CD4-positive, alpha-beta T cell treated with Interleukin-2 at 100 ng/mL for 4 hours (primary cell): Measurements from ENCODE around the gene HPCAL1.
A peak's percentile ranks its signal among the peaks of the same experiment; 100 is the strongest.
"Not testable (repeated sequence)": the region's sequence is repeated elsewhere in the genome, so short reads cannot be mapped to it uniquely, and the experiment has no call there.

Source experiments
- DNase-seq: peaks from one replicate; pipeline ENCODE4 v3.0.0-alpha.2; 2020; ENCODE audit warnings: low spot score

HPCAL1 gene

DNA sequence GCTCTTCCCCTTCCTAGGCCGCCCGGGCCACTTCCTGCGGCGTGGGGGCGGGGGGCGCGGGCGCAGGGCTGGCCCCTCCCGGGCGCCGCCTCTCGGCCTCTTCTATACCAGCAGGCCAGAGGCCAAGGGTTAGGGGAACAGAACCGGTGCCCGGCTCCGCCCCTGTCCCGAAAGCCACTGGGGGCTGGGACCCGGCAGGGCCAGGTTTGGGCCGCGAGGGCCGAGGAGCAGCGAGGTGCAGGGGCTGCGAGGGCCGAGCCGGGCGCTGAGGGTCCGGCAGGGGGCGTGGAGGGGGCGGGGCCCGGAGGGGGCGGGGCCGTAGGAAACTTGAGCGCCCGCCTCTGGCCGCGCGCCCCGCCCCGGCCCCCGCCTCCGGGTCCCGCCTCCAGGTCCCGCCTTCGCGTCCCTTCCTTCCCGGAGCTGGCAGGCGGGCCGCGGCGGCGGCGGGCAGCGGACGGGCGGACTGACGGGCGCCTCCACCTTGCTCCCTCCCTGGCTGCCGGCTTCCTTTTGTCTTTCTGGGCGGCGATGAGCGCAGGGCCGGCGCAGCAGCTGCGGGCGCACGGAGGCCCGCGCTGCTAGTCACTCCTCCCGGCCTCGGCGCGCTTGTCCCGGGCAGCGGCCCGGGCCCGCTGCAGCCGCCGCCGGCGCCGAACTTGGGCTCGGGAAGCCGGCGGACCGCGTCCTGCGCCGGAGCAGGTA, at the start of gene HPCAL1:
HPCAL1 (plus strand) TSS at position 426 of the 702 bp plus-strand sequence. CDS start 116,854 bp downstream, outside the sequence.
- peak; percentile 77 for DNase-seq

DNA sequence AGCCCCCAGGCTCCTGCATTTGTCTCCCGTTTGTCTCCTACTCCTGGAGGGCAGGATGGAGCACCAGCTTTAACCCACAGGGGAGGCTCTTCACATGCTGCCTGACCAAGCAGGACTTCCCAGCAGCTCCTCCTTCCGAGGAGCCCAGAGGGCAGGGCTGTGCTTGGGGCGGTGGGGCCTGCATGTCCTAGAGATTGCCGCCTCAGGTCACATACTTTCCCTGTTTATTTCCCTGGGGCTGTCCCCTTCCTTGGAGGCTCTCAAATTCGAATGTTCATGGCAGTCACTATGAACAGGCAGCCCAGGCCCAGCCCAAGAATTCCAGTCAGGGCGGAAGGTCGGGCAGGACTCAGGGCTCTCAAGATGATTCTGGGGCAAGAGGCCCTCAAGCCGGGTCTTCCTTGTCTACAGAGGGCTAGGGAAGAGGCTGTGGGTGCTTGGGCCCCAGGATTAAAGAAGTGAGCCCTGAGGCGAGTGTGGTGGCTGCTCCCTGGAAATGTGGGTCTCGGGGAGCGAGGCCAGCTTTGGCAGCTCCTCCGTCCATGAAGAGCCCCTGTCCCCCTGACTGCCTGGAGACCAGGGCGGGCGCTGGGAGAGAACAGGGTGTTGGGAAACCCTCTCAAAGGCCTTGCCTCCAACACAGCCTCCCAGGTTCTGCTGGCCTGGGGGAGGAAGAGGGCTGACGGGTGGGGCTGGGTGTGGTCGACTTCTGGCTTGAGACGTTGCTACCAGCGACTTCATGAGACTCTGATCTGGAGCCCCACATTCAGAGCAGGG, 48.9 kb upstream of the HPCAL1 start:
- DNase-seq, result no peak

DNA sequence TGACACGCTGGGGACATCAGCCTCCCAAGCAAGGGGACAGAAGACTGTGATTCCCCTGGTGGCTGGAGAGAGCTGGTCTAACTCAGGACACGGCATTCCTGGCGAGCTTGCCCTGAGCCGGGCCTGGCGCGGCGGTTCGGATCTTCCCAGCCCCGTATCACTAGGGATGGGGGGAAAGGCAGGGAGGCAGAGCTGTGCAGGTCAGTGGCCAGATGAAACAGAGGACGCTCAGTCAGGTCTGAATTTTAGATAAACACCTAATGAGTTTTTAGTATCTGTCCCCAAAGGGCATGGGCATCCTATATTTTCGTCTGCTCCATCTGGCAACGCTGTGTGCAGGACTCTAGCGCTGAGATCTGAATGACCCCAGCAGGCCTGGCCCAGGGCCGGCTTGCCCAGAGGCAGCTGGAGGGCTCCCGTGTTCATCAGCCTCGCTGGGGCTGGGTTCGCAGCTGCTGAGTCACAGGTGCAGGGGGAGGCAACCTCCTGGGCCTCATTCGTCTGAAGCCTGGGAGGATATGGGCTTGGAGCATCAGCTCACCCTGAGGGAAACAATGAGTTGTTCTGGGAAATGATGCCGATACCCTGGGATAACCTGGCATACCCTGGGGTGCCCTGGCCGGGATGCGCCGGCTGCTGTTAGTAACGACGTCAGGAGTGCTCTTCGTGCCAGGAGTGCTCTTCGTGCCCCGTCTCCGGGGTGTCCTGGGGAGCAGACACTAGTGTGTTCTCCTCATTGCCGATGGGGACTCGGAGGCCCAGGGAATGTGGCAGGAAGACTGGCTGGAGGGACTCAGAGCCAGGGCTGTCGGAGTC, 48.1 kb upstream of the HPCAL1 start:
- no peak for DNase-seq

DNA sequence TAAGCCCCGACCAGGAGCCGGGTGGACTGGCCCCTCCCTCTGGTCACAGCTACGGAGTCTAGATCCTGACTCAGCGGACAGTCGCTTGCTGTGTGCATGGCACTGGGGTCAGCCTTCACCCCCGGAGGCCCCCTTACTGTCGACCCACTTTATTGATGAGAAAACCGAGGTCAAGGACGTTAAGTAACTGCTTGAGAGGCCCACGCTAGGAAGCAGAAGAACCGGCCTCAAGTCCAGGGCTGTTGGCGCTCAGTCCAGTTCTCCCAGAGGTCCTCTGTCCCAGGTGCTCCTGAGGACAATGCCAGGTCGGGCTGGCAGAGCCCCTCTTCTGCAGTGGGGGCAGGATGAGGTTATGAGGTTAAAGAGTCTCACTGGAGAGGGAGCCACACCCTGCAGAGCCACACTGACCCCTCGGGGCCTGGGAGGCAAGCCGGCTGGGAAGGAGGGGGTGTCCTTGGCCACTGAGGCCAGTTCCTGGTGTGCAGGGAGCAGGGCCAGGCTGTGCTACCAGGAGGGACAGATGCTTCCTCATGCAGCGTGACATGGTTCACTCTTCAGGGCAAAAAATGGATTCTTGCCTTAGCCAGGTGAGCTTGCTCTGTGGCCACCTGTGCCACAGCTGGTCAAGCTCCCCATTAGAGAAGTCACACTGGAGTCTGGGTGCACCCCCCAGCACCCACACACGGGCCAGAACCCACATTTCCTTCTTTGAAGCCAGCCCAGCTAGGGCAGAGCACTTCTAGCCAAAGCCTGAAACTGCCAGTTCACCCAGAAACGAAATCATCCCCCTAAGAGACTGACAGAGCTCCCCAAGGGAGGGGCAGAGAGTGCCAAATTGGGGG, 47.3 kb upstream of the HPCAL1 start:
- DNase-seq, result no peak

DNA sequence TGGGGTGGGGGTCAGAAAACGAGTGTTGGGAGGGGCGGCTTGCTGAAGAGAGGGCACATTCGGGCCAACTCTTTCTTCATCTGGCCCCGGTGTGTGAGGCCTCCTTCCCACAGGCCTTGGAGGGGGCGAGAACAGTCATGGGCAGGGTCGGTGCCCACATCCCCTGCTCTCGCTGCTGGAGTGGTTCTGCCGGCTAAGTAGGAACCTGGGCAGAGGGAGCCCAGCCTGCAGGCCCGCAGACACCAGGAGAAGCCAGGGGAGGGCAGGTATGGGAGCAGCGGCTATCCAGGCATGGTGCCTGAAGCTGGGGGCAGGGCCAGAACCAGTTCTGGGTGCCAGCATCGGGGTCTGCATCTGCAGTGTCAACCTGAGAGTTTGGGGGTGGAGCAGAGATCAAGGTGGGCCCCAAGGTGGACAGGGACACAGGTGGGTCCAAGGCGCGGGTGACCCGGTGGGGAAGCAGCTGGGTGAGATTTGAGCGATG, 46.6 kb upstream of the HPCAL1 start:
- no peak for DNase-seq

DNA sequence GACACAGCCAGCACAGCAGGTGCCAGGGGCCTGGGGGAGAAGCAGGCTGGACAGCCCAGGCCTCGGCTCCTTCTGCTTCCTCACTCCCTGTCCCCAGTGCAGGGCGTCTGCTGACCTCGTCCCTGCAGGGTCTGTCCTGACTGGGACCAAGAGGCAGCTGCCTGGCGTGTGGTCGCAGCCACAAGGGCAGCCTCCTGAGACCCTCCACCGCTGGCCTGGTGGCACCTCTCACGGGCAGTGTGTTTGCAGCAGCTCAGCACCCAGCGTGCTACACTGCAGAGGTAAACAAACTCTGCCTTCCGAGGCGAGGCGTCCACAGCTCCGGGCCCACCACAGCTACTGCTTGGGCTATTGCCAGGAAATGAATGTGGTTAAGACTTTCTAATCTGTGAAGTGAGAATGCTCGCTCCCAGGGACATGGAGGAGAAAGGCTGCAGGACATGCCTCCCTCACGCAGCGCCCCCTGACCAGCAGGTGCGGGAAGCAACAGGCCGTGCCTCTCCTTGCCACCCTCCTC, 46.1 kb upstream of the HPCAL1 start:
- no peak for DNase-seq

DNA sequence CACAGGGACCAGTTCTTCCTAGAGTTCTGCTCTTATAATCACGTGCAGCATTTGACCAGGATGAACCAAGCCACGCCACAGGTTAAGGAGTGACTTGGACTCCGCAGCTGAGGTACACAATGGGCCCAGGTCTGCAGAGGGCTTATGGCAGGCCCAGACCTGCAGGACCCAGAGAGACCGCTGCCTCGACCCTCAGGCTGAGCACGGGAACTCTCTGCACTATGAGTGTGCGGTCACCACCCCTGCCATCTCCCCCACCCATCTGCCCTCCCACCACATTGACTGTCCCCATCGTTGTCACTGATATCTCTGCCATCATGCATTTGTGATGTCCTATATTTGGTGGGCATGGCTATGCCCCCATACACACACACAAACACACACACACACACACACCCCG, 45.7 kb upstream of the HPCAL1 start:
- no peak for DNase-seq

DNA sequence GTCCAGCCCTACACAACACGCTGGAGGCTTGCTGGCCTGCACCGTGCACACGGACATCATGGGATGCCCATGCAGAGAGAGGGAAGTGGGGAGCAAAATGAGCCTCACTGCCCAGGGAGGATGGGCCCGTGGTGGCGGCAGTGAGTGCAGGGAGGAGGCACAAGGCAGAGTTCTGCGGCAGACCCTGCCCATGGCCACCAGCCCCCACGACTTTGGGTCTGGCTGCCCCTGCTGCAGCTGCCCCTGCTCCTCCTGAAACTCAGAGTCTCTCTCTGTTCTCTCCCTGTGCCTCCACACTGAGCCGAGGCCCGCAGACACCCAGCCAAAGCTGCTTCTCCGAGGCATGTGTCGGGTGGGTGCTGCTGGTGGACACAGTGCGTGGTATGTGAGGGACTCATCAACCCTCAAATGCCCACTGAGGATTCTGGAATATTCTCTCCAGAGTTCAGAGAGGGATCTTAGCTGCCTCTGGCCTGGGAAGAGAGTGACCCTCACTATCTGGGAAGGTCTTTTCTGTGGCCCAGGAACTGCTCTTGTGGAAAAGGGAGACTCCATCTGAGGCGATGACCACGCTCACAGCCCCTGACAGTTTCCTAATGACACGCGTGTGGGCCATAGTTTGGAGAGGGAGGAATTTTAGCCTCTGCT, 45.1 kb upstream of the HPCAL1 start:
- DNase-seq, result no peak

DNA sequence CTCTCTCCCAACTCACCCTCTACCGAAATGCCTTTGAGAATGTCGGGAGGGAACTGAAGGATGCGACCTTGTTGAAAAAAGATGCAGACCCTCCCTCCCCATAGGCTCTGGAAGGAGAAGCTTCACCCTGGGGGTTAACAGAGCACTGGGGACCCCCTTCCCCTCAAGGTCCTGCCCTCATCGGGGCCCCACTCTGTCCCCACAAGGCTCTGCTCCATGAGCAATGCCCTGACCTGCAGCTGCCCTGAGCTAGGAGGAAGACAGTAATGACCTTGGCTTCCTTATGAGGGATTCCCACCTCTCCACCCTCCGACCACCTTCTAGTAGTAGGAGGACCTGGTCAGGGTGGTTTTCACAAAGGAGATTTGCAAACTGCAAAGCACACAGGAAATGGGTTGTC, 44.4 kb upstream of the HPCAL1 start:
- no peak for DNase-seq

DNA sequence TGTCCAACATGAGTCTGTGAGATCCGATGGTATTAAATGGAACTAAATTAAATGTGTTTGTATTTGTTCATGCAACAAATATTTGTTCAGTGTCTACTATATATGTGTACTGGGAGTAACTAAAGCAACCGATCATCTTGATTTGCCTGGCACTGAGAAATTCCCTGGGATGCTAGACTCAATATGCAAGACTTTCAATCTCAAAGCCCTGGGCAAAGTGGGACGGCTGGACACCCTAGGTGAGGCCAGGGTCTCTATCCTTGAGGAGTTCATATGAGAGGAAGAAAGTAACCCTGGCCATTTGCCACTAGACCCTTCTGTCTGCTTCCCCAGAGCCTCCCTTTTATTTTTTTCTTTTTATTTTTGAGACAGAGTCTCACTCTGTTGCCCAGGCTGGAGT, 44.0 kb upstream of the HPCAL1 start:
- DNase-seq, result no peak

DNA sequence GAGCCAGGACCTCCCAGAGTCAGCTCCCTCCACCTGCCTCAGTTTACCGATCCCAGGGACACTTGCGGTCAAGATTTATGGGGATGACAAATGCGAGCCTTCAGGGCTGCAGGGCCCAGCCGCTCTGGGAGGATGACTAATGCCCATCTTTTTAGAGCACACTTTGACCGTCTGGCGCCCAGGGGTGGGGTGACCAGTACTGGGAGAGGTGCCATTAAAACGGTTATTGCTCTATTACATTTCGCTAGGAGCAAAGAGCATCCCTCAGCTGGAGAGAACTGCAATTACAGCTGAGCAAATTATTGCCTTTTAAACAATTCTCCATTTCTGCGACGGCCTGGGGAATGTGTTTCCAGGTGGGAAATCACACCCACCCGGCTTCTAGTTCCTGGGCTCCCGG, 42.6 kb upstream of the HPCAL1 start:
- no peak for DNase-seq

DNA sequence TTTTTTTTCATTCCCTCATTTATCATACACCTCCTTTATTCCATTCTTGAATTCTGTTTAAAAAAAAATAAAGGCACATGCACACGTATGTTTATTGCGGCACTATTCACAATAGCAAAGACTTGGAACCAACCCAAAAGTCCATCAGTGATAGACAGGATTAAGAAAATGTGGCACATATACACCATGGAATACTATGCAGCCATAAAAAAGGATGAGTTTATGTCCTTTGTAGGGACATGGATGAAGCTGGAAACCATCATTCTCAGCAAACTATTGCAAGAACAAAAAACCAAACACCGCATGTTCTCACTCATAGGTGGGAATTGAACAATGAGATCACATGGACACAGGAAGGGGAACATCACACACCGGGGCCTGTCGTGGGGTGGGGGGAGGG, 39.2 kb upstream of the HPCAL1 start:
- DNase-seq, result not testable (repeated sequence)

DNA sequence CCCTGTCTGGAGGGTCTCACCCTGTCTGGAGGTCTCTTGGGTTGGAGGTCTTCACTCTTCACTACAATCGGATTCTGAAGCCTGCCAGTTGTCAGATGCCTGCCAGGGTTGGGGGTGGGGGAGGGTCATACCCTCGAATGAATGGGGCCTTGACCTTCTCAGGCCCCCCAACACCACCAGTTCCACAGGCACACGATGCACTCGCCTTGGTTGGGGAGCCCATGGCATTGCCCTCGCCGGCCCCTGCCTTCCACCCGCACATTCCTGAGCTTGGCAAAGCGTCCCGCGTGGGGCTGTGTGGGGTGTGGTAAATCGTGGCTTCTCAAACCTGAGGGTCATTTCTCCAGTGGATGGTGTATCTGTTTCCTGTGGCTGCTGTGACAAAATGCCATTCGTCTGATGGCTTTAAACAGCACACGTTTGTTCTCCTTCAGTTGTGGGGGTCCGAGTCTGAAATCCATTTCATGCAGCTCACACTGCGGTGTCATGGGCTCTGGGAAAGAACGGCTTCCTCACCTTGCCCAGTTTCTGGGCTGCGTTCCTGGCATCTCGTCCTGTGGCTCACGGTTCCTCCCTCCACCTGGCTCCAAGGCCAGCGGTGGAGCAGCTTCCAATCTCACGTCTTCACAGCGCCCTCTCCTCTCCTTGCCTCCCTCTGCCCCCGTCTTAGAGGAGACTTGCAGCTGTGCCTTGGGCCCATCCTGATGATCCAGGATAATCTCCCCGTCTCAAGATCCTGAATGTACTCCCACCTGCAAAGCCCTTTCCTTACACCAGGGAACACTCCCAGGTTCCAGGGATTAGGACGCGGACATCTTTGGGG, 38.0 kb upstream of the HPCAL1 start:
- no peak for DNase-seq

DNA sequence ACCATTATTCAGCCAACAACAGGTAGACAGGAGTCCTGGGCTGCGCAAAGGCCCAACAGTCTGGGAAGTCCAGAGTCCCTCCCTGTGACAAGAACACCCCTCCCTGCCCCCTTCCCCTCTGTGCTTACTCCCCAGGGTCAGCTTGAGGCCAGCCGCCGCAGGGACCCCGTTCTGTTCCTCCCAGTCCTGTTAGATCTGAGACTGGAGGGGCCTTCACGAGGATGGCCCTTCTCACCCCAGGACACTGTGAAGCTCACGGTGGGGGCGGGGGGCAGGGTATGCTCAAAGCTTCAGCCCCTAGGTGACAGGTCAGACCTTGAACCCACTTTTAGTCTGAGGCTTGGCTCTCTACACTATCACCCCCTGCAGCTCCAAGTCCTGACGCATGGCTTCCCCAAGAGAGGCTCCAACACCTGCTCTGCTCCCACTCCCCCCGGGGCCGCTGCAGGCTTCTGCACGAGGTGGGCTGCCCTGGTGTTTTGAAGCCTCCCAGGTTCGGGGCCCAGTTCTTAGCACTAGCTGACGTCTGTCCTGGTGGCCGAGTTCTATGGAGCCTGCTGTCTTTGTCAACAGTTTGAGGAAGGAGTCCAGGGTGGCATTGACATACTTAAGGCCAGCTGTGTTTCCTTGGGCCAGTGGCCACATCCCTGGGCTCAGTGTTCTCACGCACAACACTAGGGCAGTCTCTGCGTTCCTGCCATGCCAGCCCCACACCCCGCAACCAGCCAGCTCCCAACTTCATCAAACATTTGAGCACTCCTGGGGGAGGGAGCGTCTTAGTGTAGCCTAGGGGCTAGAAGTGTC, 37.2 kb upstream of the HPCAL1 start:
- no peak for DNase-seq

DNA sequence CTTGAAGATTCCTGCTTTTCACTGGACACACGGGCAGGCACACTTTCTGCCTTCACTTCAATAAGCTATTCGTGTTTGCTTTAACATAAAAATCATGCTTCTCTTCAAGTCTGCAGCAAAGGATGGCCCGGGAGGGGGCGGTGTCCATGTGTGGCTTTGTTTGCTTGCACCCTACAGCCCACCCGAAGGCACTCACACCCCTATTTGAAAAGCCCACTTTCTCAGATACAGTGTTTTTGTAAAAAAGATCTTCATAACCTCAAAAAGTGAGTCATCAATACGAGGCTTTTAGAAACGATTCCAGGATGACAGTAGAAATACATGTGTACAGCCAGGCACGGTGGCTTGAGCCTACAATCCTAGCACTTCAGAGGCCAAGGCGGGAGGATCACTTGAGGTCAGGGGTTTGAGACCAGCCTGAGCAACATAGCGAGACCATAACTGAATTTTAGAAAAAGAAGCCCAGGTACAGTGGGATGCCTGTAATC, 36.5 kb upstream of the HPCAL1 start:
- DNase-seq, result no peak

DNA sequence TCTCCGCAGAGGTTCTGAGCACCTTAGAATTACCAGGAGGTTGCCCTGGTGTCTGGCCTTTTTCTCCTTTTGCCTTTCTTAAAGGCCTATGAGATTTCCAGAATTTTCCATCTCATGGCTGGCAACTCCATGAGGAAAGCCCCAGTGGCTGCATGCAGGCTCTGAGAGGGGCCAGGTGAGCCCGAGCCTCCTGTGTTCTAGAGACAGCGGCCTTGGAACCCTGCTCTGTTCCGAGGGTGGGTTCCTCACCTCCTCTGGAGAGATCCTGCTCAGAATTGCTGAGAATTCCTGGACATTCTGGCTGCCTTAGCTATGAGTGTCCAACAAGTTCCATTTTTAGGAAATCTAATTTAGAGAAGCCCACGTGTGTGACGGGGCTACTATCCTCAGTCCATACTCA, 35.7 kb upstream of the HPCAL1 start:
- no peak for DNase-seq

DNA sequence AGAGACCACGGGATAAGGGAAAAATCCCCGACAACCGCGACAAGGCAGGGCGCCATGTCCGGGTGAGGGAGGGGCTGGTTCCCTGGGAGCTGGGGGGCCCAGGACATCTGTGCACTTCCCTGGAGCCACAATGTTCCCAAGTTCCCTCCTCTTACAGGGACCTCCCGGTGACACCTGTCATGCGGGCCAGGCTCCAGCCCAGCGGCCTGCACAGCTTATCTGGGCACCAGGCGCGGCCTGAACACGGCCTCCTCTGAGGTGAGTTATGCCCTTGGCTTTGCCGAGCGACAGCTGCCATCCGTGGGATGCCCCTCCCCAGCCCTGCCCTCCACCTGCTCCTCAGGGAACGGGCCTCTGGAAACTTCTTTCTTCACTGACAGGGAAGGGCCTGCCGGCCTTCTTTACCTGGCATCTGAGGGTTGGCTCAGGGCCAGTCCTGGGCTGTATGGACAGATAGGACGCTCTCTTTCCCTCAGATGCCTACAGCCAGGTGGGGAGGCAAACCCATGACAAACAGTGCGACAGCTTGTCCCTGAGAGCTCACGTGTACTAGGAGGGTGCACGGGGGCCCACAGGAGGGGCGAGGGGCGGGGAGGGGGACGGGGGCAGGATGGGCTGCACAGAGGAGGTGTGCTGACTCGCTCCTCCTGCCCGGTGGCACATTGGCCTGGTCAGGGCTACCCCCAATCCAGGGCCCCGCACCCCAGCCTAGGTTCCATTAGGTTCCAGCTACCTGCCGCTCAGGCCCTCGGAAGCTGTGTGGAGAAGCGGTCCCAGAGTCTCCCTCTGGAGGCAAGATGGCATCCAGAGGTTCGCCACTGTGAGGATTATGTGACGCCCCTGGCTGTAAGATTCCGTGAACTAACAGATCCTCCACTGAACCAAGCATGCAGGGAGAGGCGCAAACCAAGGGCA, 34.9 kb upstream of the HPCAL1 start:
- no peak for DNase-seq

DNA sequence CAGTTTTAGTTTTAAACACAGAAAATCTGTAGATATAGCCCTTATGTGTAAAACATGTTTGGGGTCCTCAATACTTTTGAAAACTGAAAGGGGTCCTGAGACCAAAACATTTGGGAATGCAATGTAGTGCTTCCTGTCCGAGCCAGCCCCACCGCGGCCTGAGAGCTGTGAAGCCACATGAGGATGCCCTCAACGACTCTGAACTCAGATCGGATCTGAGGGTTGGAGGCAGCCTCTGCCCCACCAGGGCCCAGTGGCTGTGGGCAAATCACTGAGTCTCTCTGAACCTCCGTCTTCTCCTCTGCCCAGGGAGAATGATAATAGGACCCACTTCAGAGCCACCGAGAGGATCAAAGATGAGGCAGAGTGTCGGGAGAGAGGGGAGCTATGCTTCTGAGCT, 33.4 kb upstream of the HPCAL1 start:
- DNase-seq, result no peak
